Neural cell (in vitro differentiated cells): ENCODE data around the gene NDUFB8. TPM values are rescaled to one million over a fixed set of nuclear protein-coding genes. Genes with fewer than 3 reads are reported as not detected.

Experiments used
- H2AFZ ChIP-seq: fragments of 200-600, 300-800 bp; sonication (generic), shearing (Covaris generic); 2 replicates; pipeline ENCODE4 v1.6.0; 2014; ENCODE audit warnings: low read depth, mild to moderate bottlenecking, antibody characterized with exemption, low read length, moderate library complexity
- H3F3A ChIP-seq: fragments of 200-600 bp; shearing (Covaris generic); 2 replicates; pipeline ENCODE4 v1.6.1; 2016; ENCODE audit warnings: mild to moderate bottlenecking, moderate library complexity, mixed read lengths, antibody characterized with exemption, low read length; ENCODE audit not compliant: insufficient read depth, poor library complexity, severe bottlenecking
- H3K27ac ChIP-seq: fragments of 200-600, 300-800 bp; sonication (generic), shearing (Covaris generic); 2 replicates; pipeline ENCODE4 v1.5.1; 2014; ENCODE audit warnings: mild to moderate bottlenecking, low read length, moderate library complexity
- H3K27me3 ChIP-seq: fragments of 300-800, 200-600 bp; sonication (generic), shearing (Covaris generic); 2 replicates; pipeline ENCODE4 v1.6.0; 2014; ENCODE audit warnings: mild to moderate bottlenecking, low read depth, low read length, moderate library complexity; ENCODE audit not compliant: insufficient read depth
- H3K36me3 ChIP-seq: fragments of 300-800, 200-600 bp; sonication (generic), shearing (Covaris generic); 2 replicates; pipeline ENCODE4 v1.5.1; 2014; ENCODE audit warnings: mild to moderate bottlenecking, antibody characterized with exemption, low read length, moderate library complexity; ENCODE audit not compliant: insufficient read depth
- H3K4me2 ChIP-seq: fragments of 300-800, 200-600 bp; sonication (generic), shearing (Covaris generic); 2 replicates; pipeline ENCODE4 v1.6.0; 2014; ENCODE audit warnings: mild to moderate bottlenecking, low read length
- H3K4me3 ChIP-seq: fragments of 300-800, 200-600 bp; sonication (generic), shearing (Covaris generic); 2 replicates; pipeline ENCODE4 v1.5.1; 2014; ENCODE audit warnings: mild to moderate bottlenecking, low read length, moderate library complexity
- H3K79me2 ChIP-seq: fragments of 200-600 bp; shearing (Covaris generic); replicated peaks from 2 replicates; pipeline ENCODE4 v1.6.0; 2014; ENCODE audit warnings: mild to moderate bottlenecking, low read length, moderate library complexity; ENCODE audit not compliant: insufficient read depth
- H3K9ac ChIP-seq: fragments of 300-800, 200-600 bp; sonication (generic), shearing (Covaris generic); 2 replicates; pipeline ENCODE4 v1.6.1; 2016; ENCODE audit warnings: mild to moderate bottlenecking, low read length, mixed read lengths
- H3K9me2 ChIP-seq: fragments of 200-600 bp; shearing (Covaris generic); 2 replicates; pipeline ENCODE4 v1.6.1; 2016; ENCODE audit warnings: mild to moderate bottlenecking, low read length, mixed read lengths; ENCODE audit not compliant: insufficient read depth
- H3K9me3 ChIP-seq: fragments of 200-600, 300-800 bp; sonication (generic), shearing (Covaris generic); 2 replicates; pipeline ENCODE4 v1.6.1; 2016; ENCODE audit warnings: mild to moderate bottlenecking, mixed run types, low read length, moderate library complexity, mixed read lengths
- H4K20me1 ChIP-seq: fragments of 200-600 bp; shearing (Covaris generic); 2 replicates; pipeline ENCODE4 v1.6.1; 2016; ENCODE audit warnings: mild to moderate bottlenecking, mixed run types; ENCODE audit not compliant: insufficient read depth
- CTCF ChIP-seq: fragments of 450-650 bp; IDR thresholded peaks from 2 replicates; pipeline ENCODE4 v1.5.1; 2014; ENCODE audit warnings: antibody characterized with exemption, mild to moderate bottlenecking, moderate library complexity; ENCODE audit not compliant: poor library complexity, severe bottlenecking
- EP300 ChIP-seq: fragments of 450-650 bp; conservative IDR thresholded peaks from 2 replicates; pipeline ENCODE4 v1.6.1; 2014; ENCODE audit warnings: antibody characterized with exemption, mild to moderate bottlenecking, moderate library complexity; ENCODE audit not compliant: poor library complexity, severe bottlenecking
- EZH2 ChIP-seq: fragments of 200-600, 300-800 bp; shearing (Covaris generic), sonication (generic); IDR thresholded peaks from 2 replicates; pipeline ENCODE4 v1.6.1; 2014; ENCODE audit warnings: antibody characterized with exemption, low read length, borderline replicate concordance, mild to moderate bottlenecking; ENCODE audit not compliant: insufficient read depth, poor library complexity, severe bottlenecking
- MXI1 ChIP-seq: fragments of 450-650 bp; conservative IDR thresholded peaks from 2 replicates; pipeline ENCODE4 v1.6.1; 2014; ENCODE audit warnings: antibody characterized with exemption, mild to moderate bottlenecking; ENCODE audit not compliant: poor library complexity, severe bottlenecking
- POLR2AphosphoS5 ChIP-seq: IDR thresholded peaks from 2 replicates; pipeline ENCODE4 v1.6.1; 2012
- RAD21 ChIP-seq: fragments of 450-650 bp; conservative IDR thresholded peaks from 2 replicates; pipeline ENCODE4 v1.6.1; 2014; ENCODE audit warnings: antibody characterized with exemption, mild to moderate bottlenecking, moderate library complexity
- REST ChIP-seq: IDR thresholded peaks from 2 replicates; pipeline ENCODE4 v1.6.1; 2012; ENCODE audit warnings: borderline replicate concordance
- SMC3 ChIP-seq: fragments of 450-650 bp; conservative IDR thresholded peaks from 2 replicates; pipeline ENCODE4 v1.6.1; 2014; ENCODE audit warnings: antibody characterized with exemption, mild to moderate bottlenecking, moderate library complexity; ENCODE audit not compliant: poor library complexity
- TAF1 ChIP-seq: IDR thresholded peaks from 2 replicates; pipeline ENCODE4 v1.6.1; 2012; ENCODE audit warnings: low read depth
- polyA plus RNA-seq: library from polyadenylated mRNA; depleted of rRNA; stranded (reverse); fragments of >200 nt; gene quantifications from 2 replicates; pipeline ENCODE4 v1.2.3, GENCODE V29; 2014

The NDUFB8 gene
- polyA plus RNA-seq, 1 donor from 2014 or later = 407 TPM

- Histone ChIP-seq H3K9me3 (no peaks in the 10 kb centered on the region), H3K27ac (no peak overlapping the region), H3K4me2 (no peak overlapping the region), H3K79me2 (no peaks in the 10 kb centered on the region), H3K4me3 (no peak overlapping the region), H3K9ac (no peak overlapping the region), H3F3A (no peaks in the 10 kb centered on the region), H3K9me2 (no peaks in the 10 kb centered on the region), H4K20me1 (no peaks in the 10 kb centered on the region), H2AFZ (no peak overlapping the region), H3K36me3 (peaks cover 7% of the 10 kb centered on the region), H3K27me3 (no peaks in the 10 kb centered on the region)
- TF ChIP-seq MXI1 (no peak), TAF1 (no peak), REST (no peak), POLR2AphosphoS5 (no peak), EP300 (no peak), RAD21 (no peak), SMC3 (no peak), CTCF (no peak), EZH2 (no peak)
These were observed 15.3 kb upstream of the NDUFB8 start for GRCh38 chr10:100544950-100545349.

- no peak overlapping the region for H2AFZ ChIP-seq
- H3K27me3 ChIP-seq = no peaks in the 10 kb centered on the region
- peaks cover 31% of the 10 kb centered on the region for H3K79me2 ChIP-seq
- H3F3A ChIP-seq = no peaks in the 10 kb centered on the region
- H3K4me3 ChIP-seq = peak overlapping the region; percentile 75
- H3K27ac ChIP-seq = no peak overlapping the region
- no peaks in the 10 kb centered on the region for H3K9me3 ChIP-seq
- no peak overlapping the region for H3K9ac ChIP-seq
- no peak for TF ChIP-seq SMC3
- no peak for TF ChIP-seq TAF1
- TF ChIP-seq POLR2AphosphoS5 = no peak
- TF ChIP-seq EP300 = no peak
- no peak for TF ChIP-seq CTCF
- no peak for TF ChIP-seq RAD21
- TF ChIP-seq MXI1 = no peak
- no peak for TF ChIP-seq EZH2
- TF ChIP-seq REST = no peak
- H3K4me2 ChIP-seq = peak overlapping the region; percentile 22
- no peaks in the 10 kb centered on the region for H3K9me2 ChIP-seq
- H3K36me3 ChIP-seq = peaks cover 7% of the 10 kb centered on the region
- H4K20me1 ChIP-seq = no peaks in the 10 kb centered on the region
These were observed 7.8 kb upstream of the NDUFB8 start for GRCh38 chr10:100537475-100537874.
